T-cell (primary cell): ENCODE measurements around the gene IP6K1. TPM values are rescaled to one million over a fixed set of nuclear protein-coding genes. Genes with fewer than 3 reads are reported as not detected.

Experiments
- ATAC-seq, 4 experiments: fragments of 200-7000 bp in 3 of 4; fragments of 150-1000 bp in 1 of 4; cut with Tn5 transposase; replicated peaks in 1 of 4; 1 replicate in 3 of 4; 2 replicates in 1 of 4; pipeline ENCODE4 v1.10.0; 2021; ENCODE audit warnings: moderate library complexity in 3 of 4, mild to moderate bottlenecking in 2 of 4, moderate number of reproducible peaks in 1 of 4
- CTCF ChIA-PET, 2 donors: fragments of 300-600 bp; sonication (Branson Sonifier 250); formaldehyde crosslinking; loops; one replicate each; lab custom pipeline; 2022; ENCODE audit warnings: antibody characterized with exemption in 2 of 2; lab: Charles Lee
- POLR2A ChIA-PET, 2 donors: fragments of 300-600 bp; sonication (Branson Sonifier 250); formaldehyde crosslinking; loops; one replicate each; lab custom pipeline; 2022; ENCODE audit warnings: antibody characterized with exemption in 2 of 2; lab: Charles Lee
- DNase-seq, 35 experiments: peaks; one replicate each; pipeline versions ENCODE4 v3.0.0 to v3.0.0-alpha.2; 2013 to 2023
- H3K27ac ChIP-seq: one replicate; pipeline ENCODE4 v1.5.1; 2013; ENCODE audit warnings: low read length
- H3K27me3 ChIP-seq, 2 experiments: replicated peaks in 1 of 2; 1 replicate in 1 of 2; 2 replicates in 1 of 2; pipeline versions ENCODE4 v1.6.1 to v1.7.0; 2013; ENCODE audit warnings: low read length in 1 of 2, mixed read lengths in 1 of 2; ENCODE audit not compliant: control insufficient read depth in 2 of 2, insufficient read depth in 2 of 2; ENCODE audit errors: extremely low read depth in 1 of 2
- H3K36me3 ChIP-seq, 2 donors: 1 replicate in 1 of 2; 2 replicates in 1 of 2; pipeline versions ENCODE4 v1.6.1 to v1.7.0; 2013; ENCODE audit warnings: low read length in 1 of 2; ENCODE audit not compliant: control insufficient read depth in 2 of 2, insufficient read depth in 1 of 2; ENCODE audit errors: extremely low read depth in 1 of 2
- H3K4me1 ChIP-seq, 2 experiments: 1 replicate in 1 of 2; 2 replicates in 1 of 2; pipeline versions ENCODE4 v1.6.1 to v1.7.0; 2013; ENCODE audit warnings: low read length in 2 of 2, mixed read lengths in 1 of 2; ENCODE audit not compliant: insufficient read depth in 2 of 2, control insufficient read depth in 1 of 2; ENCODE audit errors: extremely low read depth in 1 of 2
- H3K4me3 ChIP-seq, 2 donors: 1 replicate in 1 of 2; 2 replicates in 1 of 2; pipeline versions ENCODE4 v1.5.1 to v1.7.0; 2013; ENCODE audit warnings: mild to moderate bottlenecking in 2 of 2, low read length in 1 of 2, moderate library complexity in 1 of 2; ENCODE audit not compliant: control insufficient read depth in 1 of 2; ENCODE audit errors: extremely low read depth in 1 of 2
- H3K9me3 ChIP-seq: 2 replicates; pipeline ENCODE4 v1.7.0; 2013
- H3K27ac Mint-ChIP-seq, 2 donors: one replicate each; pipeline ENCODE4 v1.8.0; 2020 to 2021; ENCODE audit warnings: mild to moderate bottlenecking in 2 of 2, mixed read lengths in 2 of 2
- H3K27me3 Mint-ChIP-seq, 2 donors: one replicate each; pipeline ENCODE4 v1.8.0; 2021 to 2022; ENCODE audit warnings: mixed read lengths in 2 of 2
- H3K36me3 Mint-ChIP-seq: one replicate; pipeline ENCODE4 v1.8.0; 2021; ENCODE audit warnings: mixed read lengths
- H3K4me1 Mint-ChIP-seq, 3 donors: one replicate each; pipeline ENCODE4 v1.8.0; 2020 to 2022; ENCODE audit warnings: mixed read lengths in 3 of 3, mild to moderate bottlenecking in 1 of 3
- H3K4me3 Mint-ChIP-seq, 3 donors: one replicate each; pipeline ENCODE4 v1.8.0; 2020 to 2022; ENCODE audit warnings: mild to moderate bottlenecking in 3 of 3, mixed read lengths in 3 of 3, moderate library complexity in 3 of 3
- H3K9me3 Mint-ChIP-seq, 3 donors: one replicate each; pipeline ENCODE4 v1.8.0; 2020 to 2022; ENCODE audit warnings: mixed read lengths in 3 of 3
- WGBS: methylation state at CpG from one replicate; pipeline ENCODE4 v1.1.5; 2013; ENCODE audit warnings: missing lambda C conversion rate; ENCODE audit not compliant: insufficient coverage; 5-methylcytosine and 5-hydroxymethylcytosine counted together
- total RNA-seq, 35 experiments: library from RNA in 6 of 35; stranded (reverse) in 6 of 35; fragments of 120-200 nt in 1 of 35; gene quantifications; one replicate each; pipeline versions ENCODE4 v1.2.1 to v1.2.4 and lab custom pipeline; 2013 to 2026

IP6K1 gene
- total RNA-seq, 5 donors from 2014 or later (not counting 1 experiment from before 2014, with no cell fraction given): 31.6 to 62.2 (median 57.0) TPM

DNA sequence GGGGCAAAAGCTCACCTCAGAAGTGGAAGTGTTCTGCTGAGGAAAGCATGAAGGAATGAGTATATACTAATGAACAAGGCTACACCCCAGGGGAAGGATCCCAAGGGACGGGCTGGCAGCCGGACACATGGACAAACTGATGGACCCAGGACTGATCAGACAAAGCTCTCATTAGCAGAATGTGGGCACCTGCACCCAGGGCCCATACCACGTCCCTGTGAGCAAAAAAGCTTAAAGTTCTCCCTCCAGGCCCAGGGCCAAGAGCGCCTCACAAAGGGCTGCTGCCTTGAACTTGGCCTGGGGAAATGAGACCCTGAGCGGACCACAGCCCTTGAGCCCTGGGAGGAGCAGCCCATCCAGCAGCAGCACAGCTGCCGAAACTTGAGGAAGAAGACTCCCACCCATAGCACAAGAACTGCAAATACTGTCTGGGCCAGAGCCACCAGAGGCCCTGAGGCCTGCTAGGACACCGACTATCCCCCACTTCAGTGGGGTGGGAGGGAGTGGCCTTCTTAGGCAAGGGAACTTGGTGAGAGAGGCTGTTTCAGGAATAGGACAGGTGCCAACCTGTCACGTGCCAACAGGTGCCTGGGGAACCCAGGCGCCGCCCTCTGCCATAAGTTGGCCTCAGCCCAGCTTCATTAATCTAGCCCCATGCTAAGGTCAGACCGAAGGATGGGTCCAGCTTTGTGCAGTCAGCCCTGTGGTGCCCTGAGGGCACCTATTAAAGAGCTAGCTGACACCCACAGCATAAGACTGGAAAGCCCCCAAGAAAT is 60.2 kb downstream of the IP6K1 start:
- POLR2A ChIA-PET: no interaction called here
- H3K9me3 Mint-ChIP-seq: no peaks in the 10 kb centered on the region
- H3K27ac ChIP-seq: no peak overlapping the region

DNA sequence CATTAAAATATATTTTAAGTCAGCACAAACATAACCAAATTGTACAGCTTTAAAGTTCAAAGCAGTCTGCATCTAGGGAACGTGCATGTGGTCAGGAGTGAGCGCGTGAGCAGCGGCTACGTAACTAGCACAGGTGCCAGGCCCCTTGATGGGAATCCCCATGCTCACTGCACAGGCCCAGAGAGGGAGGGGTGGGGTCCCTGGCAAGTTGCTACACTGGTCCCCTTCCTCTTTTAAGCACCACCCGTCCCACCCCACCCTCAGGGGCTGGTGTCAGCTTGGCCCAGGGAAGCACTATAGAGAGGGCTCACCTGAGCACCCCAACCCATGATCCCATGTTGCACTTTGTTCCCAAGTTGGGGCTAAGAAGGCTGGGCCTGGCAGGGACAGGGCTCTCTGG is 61.8 kb downstream of the IP6K1 start:
- CTCF ChIA-PET: interaction anchor here in 1 of 2 donors (1.5 kb wide), 1 partner anchor 185 kb away, joined by 4 read pairs; no protein-coding TSS in a partner anchor
- Mint-ChIP-seq H3K4me3 (peak overlapping the region; percentile 92 to 95 (median 92)), H3K9me3 (no peaks in the 10 kb centered on the region), H3K27ac (peak overlapping the region; percentile 86 to 92), H3K4me1 (peaks cover 26 to 34% (median 31%) of the 10 kb centered on the region in 3 donors), H3K27me3 (no peaks in the 10 kb centered on the region), H3K36me3 (peaks cover 13% of the 10 kb centered on the region)
- H3K27ac ChIP-seq: peak overlapping the region; percentile 85
- DNase-seq: peak in 31 of 35 experiments; percentile 11 to 73 (median 43)
- H3K27me3 ChIP-seq: no peaks in the 10 kb centered on the region
- ATAC-seq: peak in 1 of 4 experiments; percentile 30
- H3K36me3 ChIP-seq: peaks cover 4 to 30% of the 10 kb centered on the region in 2 donors
- H3K4me3 ChIP-seq: peak overlapping the region; percentile 66 to 96
- POLR2A ChIA-PET: interaction anchor here in 1 of 2 donors (0.6 kb wide), 1 partner anchor 312 kb away, joined by 8 read pairs; no protein-coding TSS in a partner anchor
- H3K4me1 ChIP-seq: peaks cover 3 to 34% of the 10 kb centered on the region in 2 experiments
- no peaks in the 10 kb centered on the region for H3K9me3 ChIP-seq
- WGBS: no CpG with 5 or more reads among the region's 6 CpGs

More for the DNA sequence above, 60.2 kb downstream of the IP6K1 start:
- Histone ChIP-seq H3K36me3 (peaks cover 6 to 32% of the 10 kb centered on the region in 2 donors), H3K9me3 (no peaks in the 10 kb centered on the region), H3K27me3 (no peaks in the 10 kb centered on the region), H3K4me3 (no peak overlapping the region), H3K4me1 (peaks cover 3 to 25% of the 10 kb centered on the region in 2 experiments)
- Mint-ChIP-seq H3K27me3 (no peaks in the 10 kb centered on the region), H3K36me3 (peaks cover 14% of the 10 kb centered on the region), H3K27ac (peak overlapping the region in 1 of 2 donors; percentile 9), H3K4me3 (no peak overlapping the region), H3K4me1 (peaks cover 18 to 23% (median 20%) of the 10 kb centered on the region in 3 donors)
- ATAC-seq (no peak), DNase-seq (no peak)
- 90% methylated on average over 7 of the region's 11 CpGs for WGBS
- CTCF ChIA-PET: interaction anchor here in 1 of 2 donors (0.6 kb wide), 1 partner anchor 501 kb away, joined by 3 read pairs; no protein-coding TSS in a partner anchor

DNA sequence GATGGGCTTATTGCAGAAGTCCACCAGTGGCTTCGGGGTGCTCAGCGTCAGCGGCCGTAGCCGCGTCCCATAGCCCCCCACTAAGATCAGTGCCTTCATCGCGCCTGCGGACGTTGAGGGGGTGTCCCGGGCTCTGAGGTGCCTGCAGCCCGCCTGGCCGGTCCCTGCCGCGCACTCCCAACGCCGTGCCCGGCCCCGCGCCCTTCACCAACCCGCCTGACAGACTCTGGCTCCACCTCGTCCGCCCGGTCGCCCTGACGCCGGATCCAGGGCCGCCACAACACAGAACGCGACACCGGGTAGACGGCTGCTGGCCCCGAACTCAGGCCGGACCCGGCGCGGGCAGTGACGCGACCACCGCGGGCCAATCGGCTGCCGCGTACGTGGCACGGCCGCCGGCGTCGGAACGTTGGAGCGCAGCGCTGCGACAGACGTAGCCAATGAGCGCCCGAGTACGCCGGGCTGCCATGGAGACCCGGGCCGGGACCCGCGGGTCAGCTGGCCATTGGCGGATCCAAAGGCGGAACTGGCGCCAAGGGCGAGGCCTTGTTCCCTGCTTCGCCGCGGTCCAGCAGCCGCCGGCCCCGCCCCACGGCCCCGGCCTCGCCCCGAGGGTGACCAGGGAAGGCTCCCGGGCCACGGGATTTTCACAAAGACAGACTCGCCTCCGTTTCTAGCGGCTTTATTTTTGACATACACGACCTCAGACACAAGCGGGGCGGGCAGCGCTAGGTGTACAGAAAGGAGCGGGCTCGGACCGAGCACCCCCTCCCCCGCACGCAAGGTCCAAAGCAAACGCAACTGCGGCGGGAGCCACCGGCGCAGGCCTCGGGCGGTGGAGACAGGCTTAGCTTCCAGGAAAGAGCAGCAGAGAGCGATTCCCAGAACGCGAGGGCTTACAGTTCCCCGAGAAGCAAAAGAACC is 62.5 kb downstream of the IP6K1 start, which contains the start of gene GMPPB:
TSS of gene GMPPB (minus strand) at position 324 of the 924 bp plus-strand sequence. CDS start at position 99, 225 bp downstream.
- H3K4me3 ChIP-seq: peak within 1 kb of the TSS; percentile 66 to 96
- peak within 1 kb of the TSS; percentile 92 to 96 for H3K27ac Mint-ChIP-seq
- peaks cover 4 to 30% of the 10 kb centered on the region in 2 donors for H3K36me3 ChIP-seq
- no peaks in the 10 kb centered on the region for H3K9me3 Mint-ChIP-seq
- H3K4me1 ChIP-seq: peaks cover 3 to 39% of the 10 kb centered on the region in 2 experiments
- whole genome bisulfite sequencing: under 1% methylated on average over 92 of the region's 102 CpGs
- H3K4me3 Mint-ChIP-seq: peak within 1 kb of the TSS; percentile 92 to 95 (median 92)
- peaks cover 13% of the 10 kb centered on the region for H3K36me3 Mint-ChIP-seq
- ATAC-seq: peak; percentile 80 to 84 (median 82)
- H3K27ac ChIP-seq: peak within 1 kb of the TSS; percentile 91
- no peaks in the 10 kb centered on the region for H3K27me3 Mint-ChIP-seq
- no peaks in the 10 kb centered on the region for H3K9me3 ChIP-seq
- POLR2A ChIA-PET: interaction anchor here in 1 of 2 donors (0.6 kb wide), 1 partner anchor 311 kb away, joined by 8 read pairs; no protein-coding TSS in a partner anchor
- peaks cover 31 to 40% (median 35%) of the 10 kb centered on the region in 3 donors for H3K4me1 Mint-ChIP-seq
- peak; percentile 75 to 94 (median 88) for DNase-seq
- CTCF ChIA-PET: interaction anchor here in 1 of 2 donors (1.5 kb wide), 1 partner anchor 184 kb away, joined by 4 read pairs; no protein-coding TSS in a partner anchor
- no peaks in the 10 kb centered on the region for H3K27me3 ChIP-seq

DNA sequence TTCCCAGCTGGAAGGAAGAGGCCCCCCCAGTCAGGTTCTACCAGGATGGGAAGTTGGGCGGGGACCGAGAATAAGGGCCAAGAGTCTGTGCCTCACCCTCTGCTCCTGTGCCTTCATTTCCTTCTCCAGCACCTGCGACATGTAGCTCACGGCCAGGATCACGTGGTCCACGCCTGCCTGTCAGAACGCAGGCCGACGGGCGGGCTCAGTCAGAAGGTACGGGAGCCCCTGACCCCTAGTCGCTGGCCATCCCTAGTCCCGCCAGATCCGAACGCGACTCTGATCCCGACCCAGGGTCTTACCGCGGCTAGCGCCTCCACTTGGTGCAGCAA is 63.1 kb downstream of the IP6K1 start:
- Histone ChIP-seq H3K4me3 (peak overlapping the region; percentile 66 to 96), H3K9me3 (no peaks in the 10 kb centered on the region), H3K36me3 (peaks cover 4 to 29% of the 10 kb centered on the region in 2 donors), H3K27ac (peak overlapping the region; percentile 91), H3K27me3 (no peaks in the 10 kb centered on the region), H3K4me1 (peaks cover 4 to 45% of the 10 kb centered on the region in 2 experiments)
- CTCF ChIA-PET: interaction anchor here in 1 of 2 donors (1.5 kb wide), 1 partner anchor 184 kb away, joined by 4 read pairs; no protein-coding TSS in a partner anchor
- H3K27ac Mint-ChIP-seq: peak overlapping the region; percentile 92 to 96
- H3K27me3 Mint-ChIP-seq: no peaks in the 10 kb centered on the region
- ATAC-seq (peak; percentile 25 to 37 (median 30)), DNase-seq (peak in 34 of 35 experiments; percentile 22 to 74 (median 55))
- peaks cover 13% of the 10 kb centered on the region for H3K36me3 Mint-ChIP-seq
- peaks cover 36 to 44% (median 41%) of the 10 kb centered on the region in 3 donors for H3K4me1 Mint-ChIP-seq
- POLR2A ChIA-PET: no interaction called here
- H3K4me3 Mint-ChIP-seq: peak overlapping the region; percentile 92 to 95 (median 92)
- WGBS: under 1% methylated on average over 20 of the region's 20 CpGs
- H3K9me3 Mint-ChIP-seq: no peaks in the 10 kb centered on the region

DNA sequence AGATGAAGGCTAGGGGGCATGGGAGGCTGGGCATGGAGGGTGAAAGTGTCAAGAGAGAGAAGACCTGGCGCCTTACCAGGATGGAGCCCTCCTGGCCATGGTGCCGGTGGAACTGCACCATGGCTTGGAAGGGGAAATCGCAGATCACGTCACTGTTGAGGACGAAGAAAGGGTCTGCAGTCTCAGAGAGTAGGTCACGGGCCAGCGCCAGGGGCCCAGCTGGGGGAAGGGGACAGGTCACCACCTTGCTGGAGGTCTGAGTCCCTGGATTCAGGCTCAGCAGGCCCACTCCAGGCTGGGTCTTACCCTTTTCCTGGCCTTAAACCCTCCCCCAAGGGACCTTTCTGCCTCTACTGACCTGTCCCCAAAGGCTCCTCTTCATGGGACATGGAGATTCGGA is 63.4 kb downstream of the IP6K1 start:
- peak overlapping the region; percentile 92 to 96 for H3K27ac Mint-ChIP-seq
- no peaks in the 10 kb centered on the region for H3K27me3 ChIP-seq
- H3K4me3 ChIP-seq: peak overlapping the region; percentile 66 to 96
- DNase-seq (no peak), ATAC-seq (no peak)
- peaks cover 36 to 44% (median 41%) of the 10 kb centered on the region in 3 donors for H3K4me1 Mint-ChIP-seq
- no peaks in the 10 kb centered on the region for H3K9me3 ChIP-seq
- H3K27me3 Mint-ChIP-seq: no peaks in the 10 kb centered on the region
- 83% methylated on average over 7 of the region's 8 CpGs for WGBS
- POLR2A ChIA-PET: no interaction called here
- peaks cover 10% of the 10 kb centered on the region for H3K36me3 Mint-ChIP-seq
- H3K4me1 ChIP-seq: peaks cover 4 to 48% of the 10 kb centered on the region in 2 experiments
- no peaks in the 10 kb centered on the region for H3K9me3 Mint-ChIP-seq
- CTCF ChIA-PET: interaction anchor here in 1 of 2 donors (1.5 kb wide), 1 partner anchor 184 kb away, joined by 4 read pairs; no protein-coding TSS in a partner anchor
- peaks cover under 1 to 27% of the 10 kb centered on the region in 2 donors for H3K36me3 ChIP-seq
- H3K27ac ChIP-seq: peak overlapping the region; percentile 91
- H3K4me3 Mint-ChIP-seq: peak overlapping the region; percentile 92 to 95 (median 92)
